MM.1S (cell line): ENCODE data around the gene MCU.

ENCODE experiments used
- CTCF ChIP-seq: fragments of 300-600 bp; sonication (generic); IDR thresholded peaks from 2 replicates; pipeline ENCODE4 v1.5.1; 2016; ENCODE audit warnings: antibody characterized with exemption, low read length, mixed read lengths
- EZH2 ChIP-seq: fragments of 300-600 bp; sonication (generic); optimal IDR thresholded peaks from 2 replicates; pipeline ENCODE3; 2017; ENCODE audit warnings: low read depth, mild to moderate bottlenecking, antibody characterized with exemption, low read length, mixed read lengths
- EZH2phosphoT487 ChIP-seq: fragments of 300-600 bp; sonication (generic); IDR thresholded peaks from 2 replicates; pipeline ENCODE4 v1.6.1; 2018; ENCODE audit warnings: antibody characterized with exemption, low read length

- TF ChIP-seq CTCF (no peak), EZH2 (no peak), EZH2phosphoT487 (no peak)
These were observed 130.5 kb downstream of the MCU start for GRCh38 chr10:72822342-72822986.
